Glutamatergic neuron (in vitro differentiated cells): ENCODE data around the gene ABCG1. TPM values are rescaled to one million over a fixed set of nuclear protein-coding genes. Genes with fewer than 3 reads are reported as not detected.

ENCODE experiments used
- DNase-seq: peaks from one replicate; pipeline ENCODE4 v3.0.0; 2022
- H3K27ac Mint-ChIP-seq: one replicate; pipeline ENCODE4 v1.8.0; 2020; ENCODE audit warnings: mild to moderate bottlenecking, mixed read lengths, inconsistent platforms; ENCODE audit not compliant: unreplicated experiment
- H3K27me3 Mint-ChIP-seq: one replicate; pipeline ENCODE4 v1.8.0; 2020; ENCODE audit warnings: mild to moderate bottlenecking, moderate library complexity, mixed read lengths, inconsistent platforms; ENCODE audit not compliant: unreplicated experiment
- H3K36me3 Mint-ChIP-seq: one replicate; pipeline ENCODE4 v1.8.0; 2020; ENCODE audit warnings: mild to moderate bottlenecking, mixed read lengths, inconsistent platforms; ENCODE audit not compliant: unreplicated experiment
- H3K4me1 Mint-ChIP-seq: one replicate; pipeline ENCODE4 v1.8.0; 2020; ENCODE audit warnings: mild to moderate bottlenecking, low read depth, mixed read lengths, inconsistent platforms; ENCODE audit not compliant: unreplicated experiment
- H3K4me3 Mint-ChIP-seq: one replicate; pipeline ENCODE4 v1.8.0; 2020; ENCODE audit warnings: mild to moderate bottlenecking, mixed read lengths, inconsistent platforms; ENCODE audit not compliant: unreplicated experiment
- H3K9me3 Mint-ChIP-seq: one replicate; pipeline ENCODE4 v1.8.0; 2020; ENCODE audit warnings: mild to moderate bottlenecking, moderate library complexity, mixed read lengths, inconsistent platforms; ENCODE audit not compliant: unreplicated experiment
- total RNA-seq: library from RNA; stranded (reverse); fragmentation: NEBNext Ultra II Directional; extraction: Animal tissue kit (Norgen Biotek cat#: 25700); gene quantifications from one replicate; pipeline ENCODE4 v1.2.1, GENCODE V29; 2021; ENCODE audit not compliant: unreplicated experiment
- TF ChIP-seq, protein P1 (sequence below): fragments of 200-600 bp; sonication (generic); IDR thresholded peaks from one replicate; pipeline ENCODE4 v1.5.0; 2021; ENCODE audit not compliant: partially characterized antibody, unreplicated experiment

ABCG1 gene
- total RNA-seq, 1 donor from 2014 or later, result 31.9 TPM

- no peaks in the 10 kb centered on the region for H3K4me1 Mint-ChIP-seq
- no peak for DNase-seq
- no peak overlapping the region for H3K4me3 Mint-ChIP-seq
- H3K36me3 Mint-ChIP-seq, result peaks cover 24% of the 10 kb centered on the region
- H3K9me3 Mint-ChIP-seq, result no peaks in the 10 kb centered on the region
- H3K27me3 Mint-ChIP-seq, result peaks cover 6% of the 10 kb centered on the region
- TF ChIP-seq, protein P1, sequence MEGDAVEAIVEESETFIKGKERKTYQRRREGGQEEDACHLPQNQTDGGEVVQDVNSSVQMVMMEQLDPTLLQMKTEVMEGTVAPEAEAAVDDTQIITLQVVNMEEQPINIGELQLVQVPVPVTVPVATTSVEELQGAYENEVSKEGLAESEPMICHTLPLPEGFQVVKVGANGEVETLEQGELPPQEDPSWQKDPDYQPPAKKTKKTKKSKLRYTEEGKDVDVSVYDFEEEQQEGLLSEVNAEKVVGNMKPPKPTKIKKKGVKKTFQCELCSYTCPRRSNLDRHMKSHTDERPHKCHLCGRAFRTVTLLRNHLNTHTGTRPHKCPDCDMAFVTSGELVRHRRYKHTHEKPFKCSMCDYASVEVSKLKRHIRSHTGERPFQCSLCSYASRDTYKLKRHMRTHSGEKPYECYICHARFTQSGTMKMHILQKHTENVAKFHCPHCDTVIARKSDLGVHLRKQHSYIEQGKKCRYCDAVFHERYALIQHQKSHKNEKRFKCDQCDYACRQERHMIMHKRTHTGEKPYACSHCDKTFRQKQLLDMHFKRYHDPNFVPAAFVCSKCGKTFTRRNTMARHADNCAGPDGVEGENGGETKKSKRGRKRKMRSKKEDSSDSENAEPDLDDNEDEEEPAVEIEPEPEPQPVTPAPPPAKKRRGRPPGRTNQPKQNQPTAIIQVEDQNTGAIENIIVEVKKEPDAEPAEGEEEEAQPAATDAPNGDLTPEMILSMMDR, result no peak
- H3K27ac Mint-ChIP-seq, result no peak overlapping the region
Observed at GRCh38 chr21:42213082-42213774, 5.7 kb upstream of the ABCG1 start.

GRCh38 chr21:42214081-42214750 lies 4.7 kb upstream of the ABCG1 start:
- no peaks in the 10 kb centered on the region for H3K4me1 Mint-ChIP-seq
- H3K27ac Mint-ChIP-seq, result no peak overlapping the region
- DNase-seq, result no peak
- H3K36me3 Mint-ChIP-seq, result peaks cover 24% of the 10 kb centered on the region
- TF ChIP-seq, protein P1, result no peak
- H3K27me3 Mint-ChIP-seq, result peaks cover 6% of the 10 kb centered on the region
- no peaks in the 10 kb centered on the region for H3K9me3 Mint-ChIP-seq
- H3K4me3 Mint-ChIP-seq, result no peak overlapping the region

DNA sequence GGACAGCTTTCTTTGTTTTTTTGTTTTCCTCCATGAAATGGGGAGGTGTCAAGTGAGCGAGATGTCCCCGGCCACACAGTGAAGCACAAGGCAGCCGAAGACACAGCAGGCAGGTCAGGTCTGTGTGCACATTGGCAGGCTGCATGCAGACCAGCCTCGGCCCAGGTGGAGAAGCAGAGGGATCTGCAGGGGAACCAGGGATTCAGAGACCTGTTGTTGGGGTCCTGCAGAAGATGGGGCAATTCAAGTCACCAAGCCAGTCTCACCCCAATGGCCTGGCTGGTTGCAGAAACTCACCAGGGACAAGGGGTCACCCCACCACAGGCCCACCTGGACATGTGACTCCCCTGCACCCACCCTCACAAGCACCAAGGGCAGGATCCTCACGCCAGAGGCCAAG lies 4.0 kb upstream of the ABCG1 start:
- Mint-ChIP-seq H3K27ac (no peak overlapping the region), H3K4me1 (no peaks in the 10 kb centered on the region), H3K27me3 (peaks cover 6% of the 10 kb centered on the region), H3K36me3 (peaks cover 24% of the 10 kb centered on the region), H3K9me3 (no peaks in the 10 kb centered on the region), H3K4me3 (no peak overlapping the region)
- TF ChIP-seq, protein P1, result no peak
- no peak for DNase-seq

DNA sequence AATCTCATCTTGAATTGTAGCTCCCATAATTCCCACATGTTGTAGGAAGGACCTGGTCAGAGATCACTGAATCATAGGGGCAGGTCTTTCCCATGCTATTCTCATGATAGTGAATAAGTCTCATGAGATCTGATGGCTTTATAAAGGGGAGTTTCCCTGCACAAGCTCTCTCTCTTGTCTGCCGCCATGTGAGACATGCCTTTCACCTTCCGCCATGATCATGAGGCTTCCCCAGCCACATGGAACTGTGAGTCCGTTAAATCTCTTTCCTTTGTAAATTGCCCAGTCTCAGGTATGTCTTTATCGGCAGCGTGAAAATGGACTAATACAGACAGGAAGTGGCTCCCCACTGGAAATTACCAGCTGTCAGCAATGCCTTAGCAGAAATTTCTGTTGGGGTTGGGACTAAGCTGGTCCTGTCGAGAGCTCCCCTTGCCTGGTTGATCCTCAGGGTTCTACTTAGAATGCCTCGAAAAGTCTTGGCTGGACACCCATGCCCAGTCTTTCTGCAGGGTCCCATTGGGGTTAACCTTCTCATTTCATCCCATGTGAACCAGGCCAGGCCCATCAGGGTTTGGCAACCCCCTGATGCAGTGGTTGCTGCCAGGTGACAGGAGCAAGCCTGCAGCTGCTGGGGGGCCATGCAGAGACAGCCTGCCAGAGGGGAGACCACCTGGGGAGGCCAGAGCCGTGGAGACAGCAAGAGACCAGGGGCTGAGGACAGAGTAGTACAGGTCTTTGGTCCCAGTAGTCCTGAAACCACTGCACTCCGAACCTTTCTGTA lies 2.8 kb upstream of the ABCG1 start:
- Mint-ChIP-seq H3K27ac (no peak overlapping the region), H3K9me3 (no peaks in the 10 kb centered on the region), H3K27me3 (peaks cover 8% of the 10 kb centered on the region), H3K4me3 (no peak overlapping the region), H3K36me3 (peaks cover 24% of the 10 kb centered on the region), H3K4me1 (peaks cover 2% of the 10 kb centered on the region)
- TF ChIP-seq, protein P1, result no peak
- DNase-seq, result no peak
